Umbilical cord (tissue), 2 donors: Measurements from ENCODE around the gene CDC42BPB. TPM values are rescaled to one million over a fixed set of nuclear protein-coding genes. Genes with fewer than 3 reads are reported as not detected.
"Not testable (repeated sequence)": the region's sequence is repeated elsewhere in the genome, so short reads cannot be mapped to it uniquely, and the experiment has no call there.

Experiments
- DNase-seq: peaks from one replicate; pipeline ENCODE4 v3.0.0-alpha.2; 2015; ENCODE audit warnings: low spot score
- total RNA-seq: library from RNA; depleted of rRNA; stranded (reverse); fragments of >200 nt; gene quantifications from one replicate; pipeline ENCODE4 v1.2.3, GENCODE V29; 2014; ENCODE audit warnings: low replicate concordance; ENCODE audit not compliant: insufficient read depth

Gene CDC42BPB
- total RNA-seq, 1 donor from 2014 or later = 99.7 TPM

DNA sequence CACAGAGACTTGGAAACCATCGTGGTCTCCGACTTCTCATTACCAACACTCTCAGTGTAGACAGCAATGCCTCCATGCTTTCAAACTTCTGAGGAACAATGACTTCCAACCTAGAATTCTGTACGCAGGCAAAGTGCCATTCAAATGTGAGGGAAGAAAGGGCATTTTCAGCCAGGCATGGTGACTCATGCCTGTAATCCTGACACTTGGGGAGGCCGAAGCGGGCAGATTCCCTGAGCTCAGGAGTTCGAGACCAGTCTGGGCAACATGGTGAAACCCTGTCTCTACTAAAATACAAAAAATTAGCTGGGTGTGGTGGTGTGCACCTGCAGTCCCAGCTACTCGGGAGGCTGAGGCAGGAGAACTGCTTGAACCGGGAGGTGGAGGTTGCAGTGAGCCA lies 9.9 kb downstream of the CDC42BPB start:
- not testable (repeated sequence) for DNase-seq

DNA sequence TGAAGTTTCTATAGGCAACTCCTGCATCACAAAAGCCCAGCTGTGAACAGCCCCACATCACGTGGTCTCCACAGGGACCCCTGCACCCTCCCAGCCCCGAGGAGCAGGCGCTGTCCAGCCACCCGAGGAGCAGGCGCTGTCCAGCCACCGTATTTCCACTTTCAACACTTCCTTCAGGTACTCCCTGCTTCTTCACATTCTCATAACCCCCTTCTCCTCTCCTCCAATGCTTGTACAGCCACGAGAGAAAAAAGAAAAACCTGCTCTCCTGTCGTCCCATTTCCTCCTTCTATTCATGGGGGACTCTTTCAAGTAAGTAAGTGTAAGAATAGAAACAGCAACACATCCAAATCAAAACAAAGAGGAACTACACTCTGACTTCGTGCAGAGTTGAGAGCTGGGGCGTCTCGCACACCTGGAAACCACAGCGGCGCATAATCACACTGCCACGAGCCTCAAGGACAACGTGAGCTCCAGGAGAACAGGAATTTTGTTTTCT lies 11.9 kb downstream of the CDC42BPB start:
- DNase-seq = no peak

DNA sequence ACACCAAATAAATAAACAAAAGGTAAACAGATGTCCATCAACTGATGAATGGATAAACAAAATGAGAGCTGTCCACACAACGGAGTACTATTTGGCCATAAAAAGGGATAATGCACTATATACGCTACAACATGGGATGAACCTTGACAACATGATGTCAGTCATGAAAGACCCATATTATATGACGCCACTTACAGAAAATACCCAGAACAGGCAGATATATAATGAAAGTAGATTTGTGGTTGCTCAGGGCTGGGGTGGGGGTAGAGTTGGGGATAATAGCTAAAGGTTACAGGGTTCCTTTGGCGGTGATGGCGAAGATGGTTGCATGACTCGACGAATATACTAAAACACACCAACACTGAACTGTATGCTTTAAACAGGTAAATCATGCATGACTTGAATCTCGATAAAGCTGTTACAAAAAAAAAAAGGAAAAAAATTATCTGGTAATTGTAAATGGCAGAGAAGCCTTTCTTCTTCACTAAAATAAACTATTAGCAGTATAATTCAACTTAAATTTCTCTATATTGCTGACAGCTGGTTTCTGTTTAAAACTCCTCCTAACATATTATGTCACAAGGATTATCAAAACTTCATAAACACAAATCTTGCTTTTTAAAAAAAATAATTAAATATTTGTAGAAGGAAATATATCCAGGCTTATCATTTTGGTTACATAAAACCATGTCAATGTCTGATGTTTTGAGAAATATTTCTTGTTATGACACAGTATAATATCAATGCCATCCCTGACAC lies 13.9 kb downstream of the CDC42BPB start:
- DNase-seq = no peak

DNA sequence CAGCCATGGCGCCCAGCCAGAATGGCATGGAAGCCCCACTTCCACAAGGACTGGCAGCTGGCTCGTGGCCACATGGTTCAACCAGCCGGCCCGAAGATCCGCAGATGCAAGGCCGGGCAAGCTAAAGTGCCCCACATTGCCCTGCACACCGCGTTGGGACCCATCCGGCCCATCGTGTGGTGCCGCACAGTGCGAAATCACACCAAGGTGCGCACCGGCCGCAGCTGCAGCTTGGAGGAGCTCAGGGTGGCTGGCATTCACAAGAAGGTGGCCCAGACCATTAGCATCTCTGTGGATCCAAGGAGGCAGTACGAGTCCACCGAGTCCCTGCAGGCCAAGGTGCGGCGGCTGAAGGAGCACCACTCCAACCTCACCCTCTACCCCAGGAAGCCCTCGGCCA lies 15.9 kb downstream of the CDC42BPB start:
- DNase-seq = no peak

DNA sequence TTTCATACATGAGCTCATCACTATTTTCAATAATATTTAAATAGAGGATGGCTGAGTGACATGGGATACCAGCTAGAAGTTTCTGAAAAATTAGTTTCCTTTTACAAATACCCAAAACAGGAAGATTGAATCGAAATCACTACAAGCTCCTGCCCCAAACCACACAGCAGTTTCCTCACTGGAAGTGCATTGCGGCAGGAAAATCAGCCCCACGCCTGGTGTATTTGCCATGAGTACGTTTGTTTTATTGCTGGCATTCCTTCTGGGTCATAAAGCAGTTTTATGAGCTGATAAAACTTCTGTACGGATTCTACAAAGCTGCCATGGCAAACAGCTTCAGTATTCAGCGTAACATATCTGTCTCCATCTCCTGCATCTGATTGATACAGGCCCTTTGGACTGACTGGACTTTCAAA lies 23.7 kb downstream of the CDC42BPB start:
- DNase-seq = peak; percentile 83

DNA sequence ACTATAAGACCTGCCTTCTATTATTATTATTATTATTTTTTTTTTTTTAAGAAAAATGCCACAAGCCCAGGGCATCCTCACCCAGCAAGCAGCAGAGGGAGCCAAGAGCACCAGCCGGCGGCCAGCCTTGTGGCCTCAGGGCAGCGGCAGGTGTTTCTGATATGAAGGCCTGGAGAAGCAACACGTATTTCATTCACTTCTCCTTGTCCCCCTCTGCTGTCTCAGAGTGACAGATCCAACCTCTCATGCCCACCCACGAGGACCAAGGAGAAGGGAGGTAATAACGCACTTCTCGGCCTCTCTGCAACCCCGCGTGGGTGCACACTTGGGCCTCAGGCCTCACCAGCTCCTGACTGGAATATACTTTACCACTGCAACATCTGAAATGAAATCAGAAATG lies 25.4 kb downstream of the CDC42BPB start:
- DNase-seq = no peak

DNA sequence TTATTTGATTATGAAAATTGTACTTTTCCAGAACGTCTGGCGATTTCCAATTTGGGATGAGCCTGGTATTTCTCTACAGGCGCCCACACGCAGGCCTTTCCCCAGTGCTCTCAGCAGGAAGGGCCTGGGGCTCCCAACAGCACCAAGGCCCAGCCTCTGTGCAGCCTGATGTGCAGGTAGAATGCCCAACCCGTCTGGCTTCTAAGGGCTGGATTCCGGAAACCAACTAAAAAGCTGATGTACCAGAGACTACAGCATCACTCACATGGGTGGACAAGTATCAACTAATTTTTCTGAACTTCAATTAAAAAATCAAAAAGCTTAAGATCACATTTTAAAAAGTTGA lies 25.8 kb downstream of the CDC42BPB start:
- peak; percentile 20 for DNase-seq

DNA sequence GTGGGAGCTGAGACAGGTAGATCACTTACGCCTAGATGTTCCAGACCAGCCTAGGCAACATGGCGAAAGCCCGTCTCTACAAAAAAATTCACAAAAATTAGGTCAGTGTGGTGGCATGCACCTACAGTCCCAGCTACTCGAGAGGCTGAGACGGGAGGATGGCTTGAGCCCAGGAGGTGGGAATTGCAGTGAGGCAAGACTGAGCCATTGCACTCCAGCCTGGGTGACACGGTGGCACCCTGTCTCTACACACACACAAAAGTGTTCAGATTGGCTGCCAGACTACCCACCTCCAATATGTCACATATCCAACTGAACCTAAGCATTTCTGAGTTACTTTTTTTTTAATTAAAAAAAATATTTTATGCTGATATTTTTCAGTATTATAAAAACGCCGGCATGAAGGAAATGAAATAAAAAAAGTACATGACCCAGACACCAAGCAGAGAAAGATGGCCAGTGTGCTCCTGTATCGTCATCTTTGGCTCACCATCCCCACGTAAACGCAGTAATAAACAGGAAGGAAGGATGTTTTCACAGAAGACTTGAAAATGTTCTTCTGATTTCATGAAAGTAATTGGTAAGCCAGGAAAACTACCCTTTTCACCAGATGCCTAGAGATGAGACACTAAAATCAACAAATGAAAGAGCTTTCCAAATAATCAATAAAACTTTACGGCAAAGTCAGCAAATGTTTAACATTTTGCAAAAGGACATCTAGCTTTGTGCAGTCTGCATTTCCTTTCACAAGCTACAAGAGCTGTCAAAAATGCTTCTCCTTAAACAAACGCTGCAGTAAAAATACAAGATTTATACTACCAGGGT lies 26.4 kb downstream of the CDC42BPB start:
- no peak for DNase-seq

DNA sequence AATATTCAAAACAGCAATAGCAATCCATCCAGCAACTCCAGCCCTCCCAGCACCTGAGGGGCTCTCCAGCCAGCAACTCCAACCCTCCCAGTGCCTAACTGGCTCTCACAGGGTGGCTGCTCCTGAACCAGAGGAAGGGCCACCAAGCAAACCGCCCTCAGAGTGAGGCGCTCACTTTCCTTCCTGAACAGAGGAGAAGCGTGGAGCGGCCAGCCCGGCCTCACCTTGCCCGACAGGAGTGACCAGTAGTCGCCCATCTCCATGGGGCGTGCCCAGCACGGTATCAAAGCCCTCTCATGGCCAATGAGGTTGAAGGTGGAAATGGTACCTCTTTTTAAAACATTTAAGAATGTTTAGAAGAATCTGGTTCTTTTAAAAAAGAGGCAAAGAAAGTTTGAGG lies 27.4 kb downstream of the CDC42BPB start:
- DNase-seq = no peak

DNA sequence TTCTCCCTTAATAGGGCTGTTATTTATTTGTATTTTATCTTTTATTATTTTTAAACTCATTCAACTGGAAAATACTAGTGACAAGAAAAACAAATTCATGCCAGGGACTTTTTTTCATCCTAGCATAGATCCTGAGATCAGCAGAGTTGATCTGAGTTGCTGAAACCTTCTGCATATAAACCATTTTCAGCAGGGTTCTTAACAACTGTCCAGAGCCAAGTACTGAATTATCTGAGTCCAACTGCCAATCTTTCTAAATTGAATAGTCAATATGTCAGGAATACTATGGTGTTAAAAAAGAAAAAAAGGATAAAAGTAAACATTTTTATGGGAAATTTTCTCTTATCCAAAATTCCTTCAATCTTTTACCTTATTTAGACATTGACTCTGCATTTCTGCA lies 28.6 kb downstream of the CDC42BPB start:
- no peak for DNase-seq

DNA sequence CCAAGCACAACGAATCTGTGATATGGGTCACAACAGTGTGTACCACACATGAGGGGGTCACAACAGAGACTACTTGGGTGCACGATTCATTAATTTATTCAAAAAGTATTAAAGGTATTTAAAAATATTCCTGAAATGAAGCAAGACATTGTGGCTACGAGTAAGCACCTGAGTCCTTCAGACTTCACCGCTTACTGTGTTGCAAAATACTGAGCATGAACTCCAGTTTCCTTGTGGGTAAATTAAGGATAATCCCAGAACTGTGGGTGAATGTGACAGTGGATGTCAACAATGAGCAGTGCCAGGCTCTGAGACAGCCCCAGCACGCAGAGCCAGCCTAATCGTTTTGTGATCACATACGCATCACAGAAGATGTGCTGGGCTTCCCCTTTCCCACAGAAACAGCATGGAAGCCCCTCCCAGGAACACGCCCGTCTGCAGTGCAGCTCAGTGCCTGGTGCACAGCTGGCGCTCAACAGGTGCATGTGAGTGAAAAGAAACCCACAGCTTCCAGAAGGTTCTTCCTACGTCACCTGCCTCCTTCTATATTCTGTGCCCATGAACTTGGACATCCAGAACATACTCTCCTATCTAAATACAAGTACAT lies 29.1 kb downstream of the CDC42BPB start:
- DNase-seq = no peak

DNA sequence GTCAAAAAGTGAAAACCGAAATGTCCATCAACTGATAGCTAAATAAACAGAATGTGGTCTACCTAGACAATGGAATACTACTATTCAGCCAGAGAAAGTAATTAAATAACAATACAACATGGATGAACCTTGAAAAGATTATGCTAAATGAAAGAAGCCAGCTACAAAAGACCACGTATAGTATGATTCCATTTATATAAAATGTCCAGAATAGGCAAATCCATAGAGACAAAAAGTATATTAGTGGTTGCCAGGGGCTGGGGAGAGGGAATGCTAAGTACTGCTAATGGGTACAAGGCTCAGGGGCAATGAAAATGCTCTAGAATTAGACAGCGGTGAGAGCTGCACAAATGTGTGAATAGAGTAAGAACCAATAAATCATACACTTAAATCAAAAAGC lies 29.9 kb downstream of the CDC42BPB start:
- no peak for DNase-seq

DNA sequence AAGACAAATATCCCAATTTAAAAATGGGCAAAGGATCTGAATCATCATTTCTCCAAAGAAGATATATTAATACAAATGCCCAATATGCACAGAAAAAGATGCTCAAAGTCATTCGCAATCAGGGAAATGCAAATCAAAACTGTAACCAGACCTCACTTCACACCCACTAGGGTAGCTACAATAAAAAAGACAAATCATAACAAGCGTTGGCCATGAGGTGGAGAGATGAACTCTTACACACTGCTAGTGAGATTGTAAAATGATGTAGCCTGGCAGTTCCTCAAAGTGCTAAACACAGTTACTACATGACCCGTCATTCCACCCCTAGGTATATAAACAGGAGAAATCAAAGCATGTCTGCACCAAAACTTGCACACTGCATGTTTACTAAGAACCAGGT lies 30.4 kb downstream of the CDC42BPB start:
- no peak for DNase-seq

DNA sequence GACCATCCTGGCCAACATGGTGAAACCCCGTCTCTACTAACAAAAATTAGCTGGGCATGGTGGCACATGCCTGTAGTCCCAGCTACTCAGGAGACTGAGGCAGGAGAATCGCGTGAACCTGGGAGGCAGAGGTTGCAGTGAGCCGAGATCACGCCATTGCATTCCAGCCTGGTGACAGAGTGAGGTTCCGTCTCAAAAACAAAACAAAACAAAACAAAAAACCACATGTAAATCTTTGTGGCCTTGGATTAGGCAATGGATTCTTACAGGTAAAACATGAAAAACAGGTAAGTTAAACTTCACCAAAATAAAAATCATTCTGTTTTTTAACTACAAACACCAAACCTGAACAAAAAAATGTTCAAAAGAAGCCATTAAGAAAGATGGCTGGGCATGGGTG lies 31.2 kb downstream of the CDC42BPB start:
- not testable (repeated sequence) for DNase-seq

DNA sequence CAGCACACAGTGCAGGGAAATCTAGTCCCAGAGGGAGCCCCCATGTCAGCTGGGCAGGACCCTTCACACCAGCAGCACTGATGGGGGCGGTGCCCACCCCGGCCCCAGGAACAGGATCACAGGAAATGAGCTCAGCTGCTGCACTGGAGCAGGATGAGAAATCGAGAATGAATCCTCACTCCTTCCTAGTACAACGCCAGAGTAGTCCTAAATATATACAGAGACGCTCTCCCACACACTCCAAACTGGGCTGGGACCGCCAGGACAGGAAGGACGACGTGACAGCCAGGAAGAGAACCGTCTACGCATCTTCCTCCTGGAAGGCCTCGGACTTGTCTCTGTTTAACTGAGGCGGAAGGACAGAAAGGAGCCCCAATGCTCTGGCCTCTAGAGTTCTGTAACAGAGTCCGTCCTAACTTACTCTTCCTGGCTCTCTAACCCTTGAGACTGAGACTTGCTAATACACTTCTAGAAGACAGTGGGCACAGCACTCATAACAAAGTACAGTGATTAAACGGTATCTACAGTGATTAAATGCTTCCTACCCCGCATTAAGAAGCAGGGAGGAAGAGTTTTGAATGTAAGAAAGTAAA lies 33.4 kb downstream of the CDC42BPB start:
- DNase-seq = peak; percentile 44

DNA sequence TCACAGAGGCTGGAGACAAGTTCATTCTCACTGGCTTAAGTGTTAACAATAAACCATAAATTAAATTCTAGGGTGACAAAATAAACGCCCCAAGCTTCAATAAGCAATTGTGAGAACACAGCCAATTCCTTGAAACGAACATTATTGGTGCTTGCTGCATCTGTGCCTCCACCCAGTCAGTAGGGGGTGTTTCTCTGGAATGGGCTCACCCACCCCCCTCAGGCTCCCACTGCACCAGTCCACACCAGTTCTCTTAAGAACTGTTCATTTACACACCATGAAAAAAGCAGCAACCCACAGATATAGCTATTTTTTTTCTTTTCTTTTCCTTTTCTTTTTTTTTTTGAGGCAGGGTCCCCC lies 34.7 kb downstream of the CDC42BPB start:
- DNase-seq = no peak

DNA sequence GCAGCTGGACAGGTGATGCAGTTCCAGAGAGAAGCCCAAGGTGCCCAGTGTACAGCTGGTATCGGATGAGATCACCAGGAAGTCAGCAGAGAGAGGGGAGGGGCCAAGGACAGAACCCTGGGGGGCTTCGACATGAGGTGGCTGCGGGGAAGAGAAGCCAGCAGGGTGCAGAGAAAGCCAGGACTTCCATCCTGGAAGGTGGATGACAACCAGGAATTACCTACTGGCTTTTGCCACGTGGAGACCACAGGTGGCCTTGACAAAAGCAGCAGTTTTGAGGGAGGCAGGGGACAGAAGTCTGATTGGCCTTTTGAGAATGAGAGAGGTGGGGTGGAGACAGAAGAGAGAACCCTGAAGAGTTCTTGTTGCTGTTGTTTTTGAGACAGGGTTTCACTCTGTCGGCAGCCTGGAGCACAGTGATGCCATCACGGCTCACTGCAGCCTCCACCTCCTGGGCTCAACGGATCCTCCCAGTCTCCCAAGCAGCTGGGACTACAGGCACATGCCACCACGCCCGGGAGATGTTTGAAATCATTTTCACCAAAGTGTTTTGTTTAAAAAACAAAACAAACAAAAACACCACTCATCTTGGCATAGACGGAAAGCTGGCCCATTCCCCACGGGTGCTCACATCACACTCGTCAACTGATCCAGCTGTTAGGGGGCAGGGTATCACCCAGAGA lies 35.2 kb downstream of the CDC42BPB start:
- DNase-seq = no peak

DNA sequence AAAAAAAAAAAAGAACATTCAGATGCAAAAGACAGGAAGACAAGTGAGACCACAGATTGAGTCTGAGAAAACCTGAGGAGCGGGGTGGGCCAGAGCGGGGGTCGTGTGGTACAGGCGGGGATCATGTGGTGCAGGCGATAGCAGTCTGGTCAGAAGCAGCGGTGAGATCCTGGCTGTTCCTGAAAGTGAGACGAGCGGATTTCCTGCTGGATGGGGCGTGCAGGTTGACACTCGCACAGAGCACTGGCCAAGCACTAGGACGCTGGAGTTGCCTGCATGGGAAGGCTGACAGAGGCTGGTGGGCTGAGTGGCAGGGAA lies 35.7 kb downstream of the CDC42BPB start:
- no peak for DNase-seq

DNA sequence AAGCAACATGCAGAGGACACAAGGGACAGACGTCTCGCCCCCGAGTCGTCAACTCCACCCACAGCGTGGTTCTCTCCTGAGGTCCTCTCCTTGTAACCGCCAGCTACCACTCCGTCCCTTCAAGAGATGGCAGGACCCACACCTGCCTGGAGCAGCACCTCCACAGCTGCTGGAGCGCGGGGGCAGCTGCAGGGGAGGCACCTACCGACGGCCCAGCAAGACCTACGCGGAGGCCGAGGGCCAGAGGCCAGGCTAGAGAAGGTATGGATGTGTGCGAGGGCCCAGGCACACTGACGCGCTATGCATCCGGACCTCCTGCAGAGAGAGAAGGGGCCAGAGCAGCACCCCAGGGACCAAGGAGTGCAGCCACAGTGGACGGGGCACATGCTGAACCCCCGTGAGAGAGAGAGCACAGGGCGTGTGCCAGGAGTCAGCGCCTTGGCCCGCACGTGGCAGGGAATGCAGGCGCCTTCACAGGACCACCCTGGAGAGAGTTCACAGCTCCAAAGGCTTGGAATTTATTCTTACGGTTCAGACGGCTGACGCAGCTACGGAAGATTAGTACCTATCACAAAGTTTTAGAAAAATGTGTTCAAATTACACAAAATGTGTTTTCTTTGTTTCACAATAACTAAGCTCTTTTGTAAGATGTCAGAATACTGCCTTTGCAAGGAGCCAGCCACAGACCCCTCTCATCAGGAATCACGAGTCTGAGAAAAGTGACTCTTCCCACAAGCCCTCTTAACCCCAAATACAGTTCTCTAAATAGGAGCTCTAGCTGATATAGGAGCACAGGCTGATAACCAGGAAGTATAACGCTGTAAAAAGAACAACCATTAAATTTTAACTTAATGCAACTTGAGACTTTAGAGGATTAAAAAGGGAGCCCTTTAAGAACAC lies 36.8 kb downstream of the CDC42BPB start:
- no peak for DNase-seq

DNA sequence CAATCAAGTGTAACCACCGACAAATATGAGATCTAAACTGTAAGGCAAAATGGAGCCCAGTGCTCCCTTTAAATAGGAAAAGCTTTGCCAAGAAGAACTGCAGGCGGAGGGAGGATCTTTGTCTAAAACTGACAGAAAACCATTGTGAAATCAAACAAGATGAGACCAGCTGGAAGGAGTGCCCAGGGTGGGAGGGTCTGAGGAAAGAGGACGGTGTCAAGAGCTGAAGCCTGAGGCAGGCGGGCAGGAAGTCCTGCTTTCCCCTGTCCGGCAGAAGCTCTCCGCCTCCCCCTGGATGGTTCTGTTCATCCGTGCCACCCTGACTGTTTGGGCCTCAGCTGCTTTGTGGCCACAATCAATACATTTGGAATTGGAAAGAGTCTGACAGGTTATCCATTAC lies 37.5 kb downstream of the CDC42BPB start:
- peak; percentile 40 for DNase-seq

DNA sequence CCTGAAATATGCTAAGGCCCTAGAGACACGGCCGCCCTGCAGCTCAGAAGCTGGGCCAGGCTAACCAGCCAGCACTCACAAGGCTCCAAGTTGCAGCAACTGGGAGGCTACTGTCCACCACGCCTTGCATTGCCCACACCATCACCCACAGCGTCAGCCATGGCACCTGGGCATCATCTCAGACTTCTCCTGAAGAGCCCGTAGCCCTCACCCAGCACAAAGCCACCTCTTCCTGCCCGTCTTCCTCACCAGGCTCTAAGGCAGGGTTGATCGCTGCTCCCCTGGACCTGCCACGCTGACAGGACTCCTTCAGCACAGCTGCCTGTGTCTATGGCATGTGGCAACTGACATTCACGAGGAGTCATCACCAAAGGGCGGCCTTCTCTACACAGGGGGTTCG lies 38.1 kb downstream of the CDC42BPB start:
- no peak for DNase-seq
